GM20431 (cell line): Measurements from ENCODE around the gene DAZAP1.

Source experiments
- in situ Hi-C: fragments of 300-500 bp; cut with MseI, MboI; formaldehyde crosslinking; loops from one replicate; pipeline ENCODE4 v1.15.0; 2020; ENCODE audit warnings: low sequenced_read_pairs; ENCODE audit not compliant: unreplicated experiment

DAZAP1 gene

GRCh38 chr19:1376415-1376805, 31.0 kb upstream of the DAZAP1 start:
- in situ Hi-C loops: loop anchor here (25.0 kb wide), 1 partner anchor 89 kb away; the partner anchor contains the start of genes EFNA2 and FAM174C

DNA sequence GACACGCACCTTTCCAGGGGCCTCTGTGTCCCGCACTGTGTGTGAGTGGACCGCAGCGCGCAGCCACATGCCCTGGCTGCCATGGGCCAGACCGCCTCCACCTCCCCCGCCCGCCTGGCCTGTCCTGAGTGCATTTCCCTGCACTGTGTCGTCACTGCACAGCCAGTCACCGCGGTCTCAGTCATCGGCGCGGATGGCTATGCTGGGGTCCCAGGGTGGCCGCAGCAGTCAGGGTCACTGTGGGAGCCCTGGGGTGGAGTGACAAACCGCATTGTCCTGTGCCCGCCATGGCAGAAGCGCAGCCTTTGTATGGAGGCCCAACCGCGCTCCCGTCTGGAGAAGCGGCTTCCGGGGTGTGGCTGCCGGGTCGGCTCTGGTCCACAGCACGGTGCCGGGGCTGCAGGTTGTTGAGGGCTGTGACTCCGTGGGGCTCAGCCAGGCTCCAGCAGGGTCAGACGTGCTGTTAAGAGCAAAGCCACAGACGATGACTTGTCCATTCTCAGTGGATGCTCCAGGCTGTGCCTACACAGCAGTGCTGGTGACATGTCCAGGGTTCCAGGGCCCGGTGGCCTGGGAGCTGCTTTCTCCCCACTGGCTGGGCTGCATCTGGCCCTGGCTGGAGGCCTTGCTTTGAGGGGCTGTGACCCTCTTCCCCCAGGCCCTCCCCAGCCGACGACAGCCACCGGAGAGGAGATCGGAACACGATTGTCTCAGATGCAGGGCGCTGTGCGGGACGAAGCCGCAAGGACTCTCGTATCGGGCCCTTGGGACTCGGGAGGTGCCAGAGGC, 30.0 kb upstream of the DAZAP1 start:
- in situ Hi-C loops: loop anchor here (25.0 kb wide), 1 partner anchor 90 kb away; the partner anchor contains the start of genes EFNA2 and FAM174C

DNA sequence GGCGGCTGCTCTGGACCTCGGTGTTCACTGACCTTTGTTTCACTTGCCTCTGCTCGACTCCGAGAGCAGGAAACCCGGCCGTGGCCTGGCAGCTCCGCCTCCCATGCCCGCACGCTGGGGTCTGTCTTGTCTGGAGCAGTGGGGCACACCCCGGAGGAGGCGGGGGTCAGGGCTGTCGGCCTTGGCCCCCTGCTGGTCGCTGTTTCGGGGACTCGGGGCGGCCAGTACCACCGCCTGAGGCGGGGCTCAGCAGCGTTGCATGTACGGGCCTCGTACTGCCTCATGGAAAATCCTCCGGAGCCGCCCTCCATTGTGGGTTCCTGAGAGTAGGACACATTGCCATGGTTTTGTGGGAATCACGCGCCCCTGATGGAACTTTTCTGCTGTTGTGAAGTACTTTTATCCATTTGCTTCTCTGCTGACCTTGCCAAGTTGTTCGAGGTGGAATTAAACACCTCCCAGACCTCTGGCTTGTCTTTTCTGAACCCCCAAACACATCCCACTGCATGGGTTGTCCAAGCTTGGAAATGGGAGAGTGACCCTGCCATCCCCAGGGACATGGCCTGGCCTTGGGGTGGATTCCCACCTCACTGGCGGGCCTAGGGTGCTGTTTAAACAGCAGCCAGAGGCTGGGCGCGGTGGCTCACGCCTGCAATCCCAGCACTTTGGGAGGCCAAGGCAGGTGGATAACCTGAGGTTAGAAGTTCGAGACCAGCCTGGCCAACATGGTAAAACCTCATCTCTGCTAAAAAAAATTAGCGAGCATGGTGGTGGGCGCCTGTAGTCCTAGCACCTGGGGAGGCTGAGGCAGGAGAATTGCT, 29.2 kb upstream of the DAZAP1 start:
- in situ Hi-C loops: loop anchor here (25.0 kb wide), 1 partner anchor 91 kb away; the partner anchor contains the start of genes EFNA2 and FAM174C

DNA sequence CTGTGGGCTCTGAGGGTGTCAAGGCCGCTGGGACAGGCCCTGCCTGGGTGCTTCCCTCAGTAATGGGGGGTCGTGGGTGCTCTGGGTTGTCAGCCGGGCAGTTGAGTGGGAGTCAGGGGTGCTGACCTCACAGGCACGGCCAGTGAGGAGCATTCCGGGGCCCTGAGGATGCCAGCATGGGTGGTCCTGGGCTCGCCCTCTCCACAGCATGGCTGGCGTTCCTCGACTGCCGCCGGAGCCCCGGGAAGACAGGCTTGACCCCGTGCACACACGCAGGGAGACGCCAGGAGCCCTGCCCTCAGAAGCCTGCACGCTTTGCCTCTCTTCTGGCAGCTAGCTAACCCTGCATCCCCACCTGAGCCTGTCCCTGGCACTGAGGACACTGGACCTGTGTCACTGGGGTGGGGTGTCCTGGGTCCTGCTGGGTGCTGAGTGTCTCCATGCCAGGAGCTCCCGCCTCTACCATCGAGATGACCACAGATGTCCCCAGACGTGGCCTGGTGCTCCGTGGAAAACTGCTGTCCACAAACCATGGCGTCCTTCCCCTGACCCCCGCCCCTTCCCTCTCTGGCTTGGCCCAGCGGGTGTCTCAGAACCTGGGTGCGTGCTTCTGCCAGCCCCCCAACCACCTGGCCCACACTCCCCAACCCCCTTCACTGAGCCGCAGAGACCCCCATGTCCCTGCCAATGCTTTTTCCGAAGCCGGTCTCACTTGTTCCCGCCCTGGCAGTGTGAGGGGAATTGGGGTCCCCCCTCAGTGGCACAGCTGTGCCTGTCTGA, 28.1 kb upstream of the DAZAP1 start:
- in situ Hi-C loops: loop anchor here (25.0 kb wide), 1 partner anchor 92 kb away; the partner anchor contains the start of genes EFNA2 and FAM174C

GRCh38 chr19:1379961-1380489, 27.4 kb upstream of the DAZAP1 start:
- in situ Hi-C loops: loop anchor here (25.0 kb wide), 1 partner anchor 93 kb away; the partner anchor contains the start of genes EFNA2 and FAM174C

DNA sequence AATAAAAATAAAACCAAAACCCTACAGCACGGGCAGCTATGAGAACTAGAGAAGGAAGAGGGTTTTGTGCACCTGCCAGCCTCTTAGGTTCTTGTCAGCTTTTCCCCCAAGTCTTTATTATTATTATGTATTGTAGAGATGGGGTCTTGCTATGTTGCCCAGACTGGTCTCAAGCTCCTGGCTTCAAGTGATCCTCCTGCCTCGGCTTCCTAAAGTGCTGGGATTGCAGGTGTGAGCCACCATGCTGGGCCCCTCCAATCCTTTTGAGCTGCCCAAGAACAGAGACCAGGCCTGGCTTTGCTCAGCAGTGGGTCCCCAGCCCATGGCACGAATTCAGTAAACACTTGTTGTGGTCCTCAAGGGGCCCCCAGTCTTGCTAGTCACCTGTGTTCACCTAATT, 25.1 kb upstream of the DAZAP1 start:
- in situ Hi-C loops: loop anchor here (25.0 kb wide), 1 partner anchor 95 kb away; the partner anchor contains the start of genes EFNA2 and FAM174C

- in situ Hi-C loops: loop anchor here (25.0 kb wide), 1 partner anchor 96 kb away; the partner anchor contains the start of genes EFNA2 and FAM174C
Measured at GRCh38 chr19:1383017-1383311, 24.4 kb upstream of the DAZAP1 start.

DNA sequence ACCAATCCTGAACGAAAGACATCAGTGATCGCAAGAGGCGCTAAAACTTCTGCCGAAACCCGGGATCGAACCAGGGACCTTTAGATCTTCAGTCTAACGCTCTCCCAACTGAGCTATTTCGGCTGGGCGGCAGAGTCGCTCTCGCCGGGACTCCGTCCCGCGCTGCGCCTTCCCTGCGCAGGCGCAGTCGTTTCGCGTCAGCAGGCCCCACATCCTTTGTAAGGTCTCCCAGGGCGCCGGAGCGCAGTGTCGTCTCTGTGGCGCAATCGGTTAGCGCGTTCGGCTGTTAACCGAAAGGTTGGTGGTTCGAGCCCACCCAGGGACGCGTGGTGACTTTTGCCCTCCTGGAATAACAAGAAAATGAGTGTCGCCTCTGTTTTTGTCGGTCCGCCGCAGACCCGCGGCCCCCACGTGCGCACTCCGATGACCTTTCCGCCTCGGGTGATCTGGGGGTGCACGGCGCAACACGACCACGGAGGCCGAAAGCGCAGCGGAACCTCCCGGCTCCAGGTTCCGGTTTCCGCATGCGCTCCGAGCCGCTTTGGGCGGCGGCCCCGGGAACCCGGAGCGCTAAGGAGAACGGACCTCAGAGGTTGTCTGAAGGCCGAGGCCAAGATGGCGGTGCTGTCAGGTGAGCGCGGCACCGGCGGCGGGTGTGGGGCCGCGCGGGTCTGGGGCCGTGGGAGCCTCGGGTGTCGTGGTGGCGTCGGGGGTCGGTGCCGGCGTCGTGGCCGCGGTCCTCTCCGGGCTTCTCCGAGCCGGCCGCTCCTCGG, 23.9 kb upstream of the DAZAP1 start, which contains the start of gene NDUFS7:
TSS of gene NDUFS7 (plus strand) at position 596 of the 773 bp plus-strand sequence. CDS start at position 616, 20 bp downstream.
- in situ Hi-C loops: loop anchor here (25.0 kb wide), 1 partner anchor 96 kb away; the partner anchor contains the start of genes EFNA2 and FAM174C

- in situ Hi-C loops: loop anchor here (25.0 kb wide), 1 partner anchor 97 kb away; the partner anchor contains the start of genes EFNA2 and FAM174C
Measured at GRCh38 chr19:1384085-1384462, 23.3 kb upstream of the DAZAP1 start.

DNA sequence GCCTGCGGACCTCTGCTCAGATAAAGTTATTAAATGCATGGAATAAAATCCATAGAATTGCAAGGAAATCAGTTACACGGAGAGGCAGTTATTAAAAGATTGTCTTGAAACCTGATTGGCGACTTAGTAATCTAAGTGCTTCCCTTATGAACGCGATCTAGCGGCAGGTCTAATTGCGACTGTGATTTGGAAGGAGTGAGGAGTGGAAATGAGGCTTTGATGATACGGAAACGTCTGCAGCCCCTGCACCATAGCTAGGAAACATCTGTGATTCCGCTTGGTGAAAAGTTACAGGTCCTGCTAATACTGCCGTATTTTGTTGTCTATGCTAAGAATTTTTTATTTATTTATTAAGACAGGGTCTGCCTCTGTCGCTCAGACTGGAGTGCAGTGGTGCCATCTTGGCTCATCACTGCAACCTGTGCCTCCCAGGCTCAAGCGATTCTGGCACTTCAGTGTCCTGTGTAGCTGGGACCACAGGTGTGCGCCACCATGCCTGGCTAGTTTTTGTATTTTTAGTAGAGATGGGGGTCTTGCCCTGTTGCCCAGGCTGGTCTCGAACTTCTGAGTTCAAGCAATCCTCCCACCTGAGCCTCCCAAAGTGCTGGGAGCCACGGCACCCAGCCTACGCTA, 22.8 kb upstream of the DAZAP1 start:
- in situ Hi-C loops: loop anchor here (25.0 kb wide), 1 partner anchor 97 kb away; the partner anchor contains the start of genes EFNA2 and FAM174C

GRCh38 chr19:1385816-1386215, 21.6 kb upstream of the DAZAP1 start:
- in situ Hi-C loops: loop anchor here (25.0 kb wide), 1 partner anchor 99 kb away; the partner anchor contains the start of genes EFNA2 and FAM174C

- in situ Hi-C loops: loop anchor here (25.0 kb wide), 1 partner anchor 100 kb away; the partner anchor contains the start of genes EFNA2 and FAM174C
Measured at GRCh38 chr19:1386945-1387683, 20.3 kb upstream of the DAZAP1 start.

- in situ Hi-C loops: loop anchor here (25.0 kb wide), 1 partner anchor 101 kb away; the partner anchor contains the start of genes EFNA2 and FAM174C
Measured at GRCh38 chr19:1387684-1388636, 19.4 kb upstream of the DAZAP1 start.

- in situ Hi-C loops: loop anchor here (25.0 kb wide), 1 partner anchor 101 kb away; the partner anchor contains the start of genes EFNA2 and FAM174C
Measured at GRCh38 chr19:1388637-1389026, 18.8 kb upstream of the DAZAP1 start.

GRCh38 chr19:1389033-1389940, 18.1 kb upstream of the DAZAP1 start:
- in situ Hi-C loops: loop anchor here (25.0 kb wide), 1 partner anchor 102 kb away; the partner anchor contains the start of genes EFNA2 and FAM174C
